ENCODE measurements around the gene UVRAG. TPM values are rescaled to one million over a fixed set of nuclear protein-coding genes. Genes with fewer than 3 reads are reported as not detected.

The UVRAG gene
- total and polyA plus RNA-seq, 4 donors: 4.4 to 15.1 (median 10.0) TPM

DNA sequence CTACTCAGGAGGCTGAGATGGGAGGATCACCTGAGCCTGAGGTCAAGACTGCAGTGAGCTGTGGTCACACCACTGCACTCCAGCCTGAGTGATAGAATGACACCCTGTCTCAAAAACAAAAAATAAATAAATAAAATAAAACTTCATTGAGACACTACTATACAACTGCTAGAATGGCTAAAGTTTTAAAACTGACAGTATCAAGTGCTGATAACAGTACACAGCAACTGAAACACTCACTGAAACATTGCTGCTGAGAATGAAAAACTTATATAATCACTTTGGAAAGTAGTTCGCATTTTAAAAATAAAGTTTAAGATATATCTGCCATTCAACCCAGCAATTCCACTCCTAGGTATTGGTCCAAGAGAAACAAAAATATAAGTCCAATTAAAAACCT is 290.6 kb downstream of the UVRAG start:
- 99% methylated on average over 1 of the region's 1 CpG for WGBS
- no peaks in the 10 kb centered on the region for H3K9me3 ChIP-seq (ENCODE audit: control insufficient read depth in 4 of 4, low read length in 3 of 4)
- H3K27me3 ChIP-seq (ENCODE audit: control insufficient read depth in 4 of 4, insufficient read depth in 4 of 4, low read length in 3 of 4): no peaks in the 10 kb centered on the region
- H3K4me3 ChIP-seq (ENCODE audit: low read depth in 1 of 3, low read length in 3 of 3): no peak overlapping the region
- no peak overlapping the region for H3K9ac ChIP-seq (ENCODE audit: low read depth in 1 of 2, low read length in 2 of 2)
- no peak overlapping the region for H3K27ac ChIP-seq (ENCODE audit: low read depth in 1 of 2, low read length in 2 of 2)
- DNase-seq (ENCODE audit: low spot score): no peak
- H3K36me3 ChIP-seq (ENCODE audit: control insufficient read depth in 4 of 4, insufficient read depth in 3 of 4, low read depth in 1 of 4, low read length in 3 of 4): peaks cover 0 to 2% (median 0%) of the 10 kb centered on the region in 4 donors
- TF ChIP-seq, protein P1, sequence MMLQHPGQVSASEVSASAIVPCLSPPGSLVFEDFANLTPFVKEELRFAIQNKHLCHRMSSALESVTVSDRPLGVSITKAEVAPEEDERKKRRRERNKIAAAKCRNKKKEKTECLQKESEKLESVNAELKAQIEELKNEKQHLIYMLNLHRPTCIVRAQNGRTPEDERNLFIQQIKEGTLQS (IDR thresholded peaks at IDR 0.05): no peak
- TF ChIP-seq, protein P2, sequence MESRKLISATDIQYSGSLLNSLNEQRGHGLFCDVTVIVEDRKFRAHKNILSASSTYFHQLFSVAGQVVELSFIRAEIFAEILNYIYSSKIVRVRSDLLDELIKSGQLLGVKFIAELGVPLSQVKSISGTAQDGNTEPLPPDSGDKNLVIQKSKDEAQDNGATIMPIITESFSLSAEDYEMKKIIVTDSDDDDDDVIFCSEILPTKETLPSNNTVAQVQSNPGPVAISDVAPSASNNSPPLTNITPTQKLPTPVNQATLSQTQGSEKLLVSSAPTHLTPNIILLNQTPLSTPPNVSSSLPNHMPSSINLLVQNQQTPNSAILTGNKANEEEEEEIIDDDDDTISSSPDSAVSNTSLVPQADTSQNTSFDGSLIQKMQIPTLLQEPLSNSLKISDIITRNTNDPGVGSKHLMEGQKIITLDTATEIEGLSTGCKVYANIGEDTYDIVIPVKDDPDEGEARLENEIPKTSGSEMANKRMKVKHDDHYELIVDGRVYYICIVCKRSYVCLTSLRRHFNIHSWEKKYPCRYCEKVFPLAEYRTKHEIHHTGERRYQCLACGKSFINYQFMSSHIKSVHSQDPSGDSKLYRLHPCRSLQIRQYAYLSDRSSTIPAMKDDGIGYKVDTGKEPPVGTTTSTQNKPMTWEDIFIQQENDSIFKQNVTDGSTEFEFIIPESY (IDR thresholded peaks at IDR 0.05): no peak
- TF ChIP-seq RAD21 (IDR thresholded peaks at IDR 0.05) (no peak), FOXA1 (IDR thresholded peaks at IDR 0.05) (no peak), HNF4A (conservative IDR thresholded peaks at IDR 0.05) (no peak), EGR1 (IDR thresholded peaks at IDR 0.05; ENCODE audit: low read depth in 2 of 2) (no peak), SP1 (IDR thresholded peaks at IDR 0.05) (no peak), HNF4G (IDR thresholded peaks at IDR 0.05) (no peak), TAF1 (conservative IDR thresholded peaks at IDR 0.05) (no peak), RXRA (IDR thresholded peaks at IDR 0.05) (no peak), FOXA2 (IDR thresholded peaks at IDR 0.05) (no peak), YY1 (IDR thresholded peaks at IDR 0.05) (no peak), JUND (IDR thresholded peaks at IDR 0.05) (no peak), NR2F2 (IDR thresholded peaks at IDR 0.05) (no peak), GABPA (IDR thresholded peaks at IDR 0.05 in 1 of 2, conservative IDR thresholded peaks at IDR 0.05 in 1 of 2) (no peak)
- TF ChIP-seq, protein P3, sequence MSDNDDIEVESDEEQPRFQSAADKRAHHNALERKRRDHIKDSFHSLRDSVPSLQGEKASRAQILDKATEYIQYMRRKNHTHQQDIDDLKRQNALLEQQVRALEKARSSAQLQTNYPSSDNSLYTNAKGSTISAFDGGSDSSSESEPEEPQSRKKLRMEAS (IDR thresholded peaks at IDR 0.05): no peak
- TF ChIP-seq, protein P4, sequence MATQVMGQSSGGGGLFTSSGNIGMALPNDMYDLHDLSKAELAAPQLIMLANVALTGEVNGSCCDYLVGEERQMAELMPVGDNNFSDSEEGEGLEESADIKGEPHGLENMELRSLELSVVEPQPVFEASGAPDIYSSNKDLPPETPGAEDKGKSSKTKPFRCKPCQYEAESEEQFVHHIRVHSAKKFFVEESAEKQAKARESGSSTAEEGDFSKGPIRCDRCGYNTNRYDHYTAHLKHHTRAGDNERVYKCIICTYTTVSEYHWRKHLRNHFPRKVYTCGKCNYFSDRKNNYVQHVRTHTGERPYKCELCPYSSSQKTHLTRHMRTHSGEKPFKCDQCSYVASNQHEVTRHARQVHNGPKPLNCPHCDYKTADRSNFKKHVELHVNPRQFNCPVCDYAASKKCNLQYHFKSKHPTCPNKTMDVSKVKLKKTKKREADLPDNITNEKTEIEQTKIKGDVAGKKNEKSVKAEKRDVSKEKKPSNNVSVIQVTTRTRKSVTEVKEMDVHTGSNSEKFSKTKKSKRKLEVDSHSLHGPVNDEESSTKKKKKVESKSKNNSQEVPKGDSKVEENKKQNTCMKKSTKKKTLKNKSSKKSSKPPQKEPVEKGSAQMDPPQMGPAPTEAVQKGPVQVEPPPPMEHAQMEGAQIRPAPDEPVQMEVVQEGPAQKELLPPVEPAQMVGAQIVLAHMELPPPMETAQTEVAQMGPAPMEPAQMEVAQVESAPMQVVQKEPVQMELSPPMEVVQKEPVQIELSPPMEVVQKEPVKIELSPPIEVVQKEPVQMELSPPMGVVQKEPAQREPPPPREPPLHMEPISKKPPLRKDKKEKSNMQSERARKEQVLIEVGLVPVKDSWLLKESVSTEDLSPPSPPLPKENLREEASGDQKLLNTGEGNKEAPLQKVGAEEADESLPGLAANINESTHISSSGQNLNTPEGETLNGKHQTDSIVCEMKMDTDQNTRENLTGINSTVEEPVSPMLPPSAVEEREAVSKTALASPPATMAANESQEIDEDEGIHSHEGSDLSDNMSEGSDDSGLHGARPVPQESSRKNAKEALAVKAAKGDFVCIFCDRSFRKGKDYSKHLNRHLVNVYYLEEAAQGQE (IDR thresholded peaks at IDR 0.05): no peak
- TF ChIP-seq, protein P5, sequence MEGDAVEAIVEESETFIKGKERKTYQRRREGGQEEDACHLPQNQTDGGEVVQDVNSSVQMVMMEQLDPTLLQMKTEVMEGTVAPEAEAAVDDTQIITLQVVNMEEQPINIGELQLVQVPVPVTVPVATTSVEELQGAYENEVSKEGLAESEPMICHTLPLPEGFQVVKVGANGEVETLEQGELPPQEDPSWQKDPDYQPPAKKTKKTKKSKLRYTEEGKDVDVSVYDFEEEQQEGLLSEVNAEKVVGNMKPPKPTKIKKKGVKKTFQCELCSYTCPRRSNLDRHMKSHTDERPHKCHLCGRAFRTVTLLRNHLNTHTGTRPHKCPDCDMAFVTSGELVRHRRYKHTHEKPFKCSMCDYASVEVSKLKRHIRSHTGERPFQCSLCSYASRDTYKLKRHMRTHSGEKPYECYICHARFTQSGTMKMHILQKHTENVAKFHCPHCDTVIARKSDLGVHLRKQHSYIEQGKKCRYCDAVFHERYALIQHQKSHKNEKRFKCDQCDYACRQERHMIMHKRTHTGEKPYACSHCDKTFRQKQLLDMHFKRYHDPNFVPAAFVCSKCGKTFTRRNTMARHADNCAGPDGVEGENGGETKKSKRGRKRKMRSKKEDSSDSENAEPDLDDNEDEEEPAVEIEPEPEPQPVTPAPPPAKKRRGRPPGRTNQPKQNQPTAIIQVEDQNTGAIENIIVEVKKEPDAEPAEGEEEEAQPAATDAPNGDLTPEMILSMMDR (IDR thresholded peaks at IDR 0.05; ENCODE audit: low read depth, low read length, missing input control): no peak
- no peaks in the 10 kb centered on the region for H3K4me1 ChIP-seq (ENCODE audit: control insufficient read depth in 4 of 4, insufficient read depth in 4 of 4, low read length in 3 of 4)
